VCaP (cell line): ENCODE data around the gene MRGPRX2.

Experiments used
- H3K27ac ChIP-seq: fragments of 450-650 bp; 2 replicates; pipeline ENCODE4 v1.5.1; 2017
- CTCF ChIP-seq: fragments of 450-650 bp; conservative IDR thresholded peaks from 2 replicates; pipeline ENCODE4 v1.5.1; 2017; ENCODE audit warnings: mild to moderate bottlenecking, moderate library complexity

MRGPRX2 gene

GRCh38 chr11:19026862-19027261 lies 33.7 kb downstream of the MRGPRX2 start:
- no peak overlapping the region for H3K27ac ChIP-seq
- no peak for TF ChIP-seq CTCF

GRCh38 chr11:19025481-19026406 lies 34.8 kb downstream of the MRGPRX2 start:
- H3K27ac ChIP-seq = no peak overlapping the region
- TF ChIP-seq CTCF = no peak

GRCh38 chr11:19020831-19021230 lies 39.7 kb downstream of the MRGPRX2 start:
- H3K27ac ChIP-seq = no peak overlapping the region
- TF ChIP-seq CTCF = no peak

GRCh38 chr11:19018901-19019300 lies 41.6 kb downstream of the MRGPRX2 start:
- no peak overlapping the region for H3K27ac ChIP-seq
- TF ChIP-seq CTCF = no peak

- no peak overlapping the region for H3K27ac ChIP-seq
- no peak for TF ChIP-seq CTCF
Measured at GRCh38 chr11:19013181-19013857, 47.2 kb downstream of the MRGPRX2 start.

- H3K27ac ChIP-seq = no peak overlapping the region
- TF ChIP-seq CTCF = no peak
Measured at GRCh38 chr11:19012636-19013035, 47.9 kb downstream of the MRGPRX2 start.
